HG03025 (cell line): ENCODE results near the gene ASCL3.
"Not testable (repeated sequence)": the region's sequence is repeated elsewhere in the genome, so short reads cannot be mapped to it uniquely, and the experiment has no call there.

Experiments used
- ATAC-seq: cut with Tn5 transposase; IDR thresholded peaks from one replicate; pipeline ENCODE4 v1.9.1; 2021; ENCODE audit warnings: mild to moderate bottlenecking, moderate library complexity; ENCODE audit not compliant: unreplicated experiment, low FRiP score

ASCL3 gene

GRCh38 chr11:8911029-8911823 lies 31.6 kb downstream of the ASCL3 start, which contains the start of gene AKIP1:
Gene AKIP1 (plus strand): TSS chr11:8911189. CDS start chr11:8911450, 261 bp downstream.
- peak; percentile 76 for ATAC-seq

GRCh38 chr11:8910649-8911026 lies 32.2 kb downstream of the ASCL3 start:
- no peak for ATAC-seq

- ATAC-seq = no peak
Observed at GRCh38 chr11:8908099-8908498, 34.7 kb downstream of the ASCL3 start.

DNA sequence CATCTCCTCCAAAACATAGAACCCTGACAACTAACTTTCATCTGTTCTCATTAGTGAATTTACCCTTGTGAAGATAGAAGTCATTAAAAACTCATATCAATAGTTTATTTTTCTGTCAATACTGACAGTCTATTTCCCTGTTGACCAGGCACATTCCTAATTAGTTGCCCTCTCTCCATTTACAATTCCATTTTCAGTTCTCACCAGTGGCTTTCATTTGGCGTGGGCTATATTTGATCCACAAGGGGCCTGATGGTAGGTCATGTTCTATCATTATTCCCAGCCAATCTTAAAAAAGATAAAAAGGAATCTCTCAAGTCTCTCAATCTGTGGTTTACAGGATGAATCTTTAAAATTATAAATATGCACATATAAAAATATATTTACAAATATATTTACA lies 35.7 kb downstream of the ASCL3 start:
- no peak for ATAC-seq

GRCh38 chr11:8905528-8906165 lies 37.2 kb downstream of the ASCL3 start:
- no peak for ATAC-seq

- ATAC-seq = no peak
Observed at GRCh38 chr11:8899119-8899753, 43.6 kb downstream of the ASCL3 start.

DNA sequence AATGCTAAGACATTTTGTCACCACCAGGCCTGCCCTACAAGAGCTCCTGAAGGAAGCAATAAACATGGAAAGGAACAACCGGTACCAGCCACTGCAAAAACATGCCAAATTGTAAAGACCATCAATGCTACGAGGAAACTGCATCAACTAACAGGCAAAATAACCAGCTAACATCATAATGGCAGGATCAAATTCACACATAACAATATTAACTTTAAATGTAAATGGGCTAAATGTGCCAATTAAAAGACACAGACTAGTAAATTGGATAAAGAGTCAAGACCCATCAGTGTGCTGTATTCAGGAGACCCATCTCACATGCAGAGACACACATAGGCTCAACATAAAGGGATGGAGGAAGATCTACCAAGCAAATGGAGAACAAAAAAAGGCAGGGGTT lies 51.6 kb downstream of the ASCL3 start:
- ATAC-seq = not testable (repeated sequence)
